ENCODE measurements around the gene SAMD9L.

The SAMD9L gene

GRCh38 chr7:93148144-93148543, at the start of gene SAMD9L:
Gene SAMD9L (minus strand): TSS chr7:93148385. CDS start chr7:93135971, 12,414 bp downstream.
- DNase-seq (ENCODE audit: low read depth in 3 of 3), result no peak

- DNase-seq (ENCODE audit: low read depth in 3 of 3), result no peak
Measured at GRCh38 chr7:93196336-93196735, 48.2 kb upstream of the SAMD9L start.

- no peak for DNase-seq (ENCODE audit: low read depth in 3 of 3)
Measured at GRCh38 chr7:93194386-93194785, 46.2 kb upstream of the SAMD9L start.

GRCh38 chr7:93188870-93189634, 40.9 kb upstream of the SAMD9L start:
- DNase-seq (ENCODE audit: low read depth in 3 of 3), result no peak

- peak in 1 of 3 experiments; percentile 2 for DNase-seq (ENCODE audit: low read depth in 3 of 3)
Measured at GRCh38 chr7:93185303-93186027, 37.3 kb upstream of the SAMD9L start.

GRCh38 chr7:93179173-93179572, 31.0 kb upstream of the SAMD9L start:
- no peak for DNase-seq (ENCODE audit: low read depth in 3 of 3)

GRCh38 chr7:93178213-93178612, 30.0 kb upstream of the SAMD9L start:
- no peak for DNase-seq (ENCODE audit: low read depth in 3 of 3)

GRCh38 chr7:93176992-93177580, 28.9 kb upstream of the SAMD9L start:
- no peak for DNase-seq (ENCODE audit: low read depth in 3 of 3)

GRCh38 chr7:93175219-93175618, 27.0 kb upstream of the SAMD9L start:
- DNase-seq (ENCODE audit: low read depth in 3 of 3), result no peak

GRCh38 chr7:93172683-93173082, 24.5 kb upstream of the SAMD9L start:
- DNase-seq (ENCODE audit: low read depth in 3 of 3), result no peak

GRCh38 chr7:93171606-93172226, 23.5 kb upstream of the SAMD9L start:
- DNase-seq (ENCODE audit: low read depth in 3 of 3), result no peak

- no peak for DNase-seq (ENCODE audit: low read depth in 3 of 3)
Measured at GRCh38 chr7:93165447-93165846, 17.3 kb upstream of the SAMD9L start.

- no peak for DNase-seq (ENCODE audit: low read depth in 3 of 3)
Measured at GRCh38 chr7:93164766-93165165, 16.6 kb upstream of the SAMD9L start.

- no peak for DNase-seq (ENCODE audit: low read depth in 3 of 3)
Measured at GRCh38 chr7:93161181-93161762, 13.1 kb upstream of the SAMD9L start.

- no peak for DNase-seq (ENCODE audit: low read depth in 3 of 3)
Measured at GRCh38 chr7:93160410-93160809, 12.2 kb upstream of the SAMD9L start.

GRCh38 chr7:93159490-93159889, 11.3 kb upstream of the SAMD9L start:
- no peak for DNase-seq (ENCODE audit: low read depth in 3 of 3)

GRCh38 chr7:93156884-93157283, 8.7 kb upstream of the SAMD9L start:
- DNase-seq (ENCODE audit: low read depth in 3 of 3), result no peak

- DNase-seq (ENCODE audit: low read depth in 3 of 3), result no peak
Measured at GRCh38 chr7:93150200-93150835, 2.1 kb upstream of the SAMD9L start.

- no peak for DNase-seq (ENCODE audit: low read depth in 3 of 3)
Measured at GRCh38 chr7:93148727-93149126, 542 bp upstream of the SAMD9L start.

GRCh38 chr7:93147363-93147762, 822 bp downstream of the SAMD9L start:
- DNase-seq (ENCODE audit: low read depth in 3 of 3), result peak; percentile 4 to 13 (median 9)

GRCh38 chr7:93146472-93147141, 1.6 kb downstream of the SAMD9L start:
- peak in 1 of 3 experiments; percentile 0 for DNase-seq (ENCODE audit: low read depth in 3 of 3)

All from stimulated activated CD4-positive, alpha-beta T cell treated with anti-CD3 and anti-CD28 coated beads, TNF-alpha, amount 100 ng/mL, for 24 hours (primary cell).